Measurements from ENCODE around the gene TNFRSF14.

Gene TNFRSF14

DNA sequence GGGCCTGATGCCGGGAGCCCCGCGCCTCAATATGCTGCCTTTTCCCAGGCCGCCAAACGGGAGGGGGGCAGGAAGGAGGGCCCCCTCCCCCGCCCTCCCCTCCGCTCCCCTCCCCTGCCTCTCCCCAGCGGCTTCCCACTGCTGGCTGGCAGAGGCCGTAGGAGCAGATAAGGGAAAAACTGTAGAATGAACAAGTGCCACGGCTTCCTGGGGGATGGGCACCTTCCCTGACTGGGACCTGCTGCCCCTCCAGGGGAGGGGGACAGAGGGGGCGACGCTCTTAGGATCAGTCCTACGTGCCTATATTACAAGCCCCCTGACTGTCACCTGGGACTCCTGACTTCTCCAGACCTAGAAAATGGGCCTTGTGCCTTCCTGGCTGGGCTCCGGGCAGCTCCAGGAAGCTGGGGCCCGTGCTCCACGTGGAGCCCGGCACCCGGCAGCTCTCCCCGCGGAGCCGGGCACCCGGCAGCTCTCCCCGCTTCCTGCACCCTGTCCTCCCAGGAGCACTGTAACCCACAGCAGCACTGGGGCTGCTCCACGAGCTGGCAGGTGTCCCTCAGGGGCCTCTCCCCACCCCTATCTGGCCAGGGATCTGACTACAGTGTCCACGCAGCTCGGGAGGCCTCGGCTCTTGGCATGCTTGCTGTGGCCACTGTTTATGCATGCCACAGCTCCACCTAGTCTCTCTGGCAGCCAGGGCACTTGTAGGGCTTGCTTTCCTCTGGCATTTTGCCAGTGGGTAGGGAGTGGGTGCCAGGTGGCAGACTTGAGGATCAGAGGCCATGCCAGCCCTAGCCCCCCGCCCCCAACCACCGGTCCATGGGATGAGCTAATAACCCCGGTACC, 25.4 kb upstream of the TNFRSF14 start:
- peaks cover 25 to 78% of the 10 kb centered on the region in 2 donors for H3K27me3 ChIP-seq (ENCODE audit: control insufficient read depth in 1 of 2, insufficient read depth in 2 of 2, low read length in 2 of 2)

DNA sequence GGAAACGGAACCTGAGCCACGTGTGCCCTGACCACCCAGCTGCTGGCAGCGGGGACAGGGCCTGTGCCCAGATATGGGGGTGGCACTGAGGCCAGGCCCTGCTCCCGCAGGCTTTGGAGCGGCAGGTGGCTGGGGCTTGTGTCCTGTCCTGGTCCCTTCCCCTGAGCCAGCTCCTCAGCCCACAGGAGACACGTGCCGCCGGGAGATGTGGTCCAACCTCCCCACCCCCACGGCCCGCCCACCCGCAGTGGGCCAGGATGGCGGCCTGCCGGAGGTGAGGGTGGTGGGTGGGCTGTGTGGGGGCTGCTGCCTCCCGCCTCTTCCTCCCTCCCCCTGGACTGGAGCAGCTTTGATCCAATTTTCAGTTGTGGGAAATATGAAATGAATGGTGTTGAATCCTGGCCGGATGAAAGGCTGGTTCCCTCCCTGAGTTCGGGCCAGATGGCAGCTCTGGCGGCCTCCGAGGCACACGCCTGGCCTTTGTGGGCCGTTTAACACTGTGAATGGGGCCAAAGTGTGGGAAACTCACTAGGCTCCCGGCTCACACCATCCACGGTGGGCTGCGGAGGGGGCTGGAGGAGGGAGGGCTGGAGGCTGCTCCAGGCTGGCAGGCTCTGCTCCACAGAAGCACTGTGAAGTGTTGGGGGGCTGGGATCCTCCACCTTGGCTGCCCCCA, 23.5 kb upstream of the TNFRSF14 start:
- no peak overlapping the region for H3K27ac ChIP-seq (ENCODE audit: low read depth, low read length)
- H3K4me3 ChIP-seq (ENCODE audit: low read depth in 1 of 2, low read length in 2 of 2) = no peak overlapping the region
- no peaks in the 10 kb centered on the region for H3K9me3 ChIP-seq (ENCODE audit: low read length)
- peaks cover 12% of the 10 kb centered on the region for H3K4me1 ChIP-seq (ENCODE audit: insufficient read depth, low read length)
- peaks cover 25 to 86% of the 10 kb centered on the region in 2 donors for H3K27me3 ChIP-seq (ENCODE audit: control insufficient read depth in 1 of 2, insufficient read depth in 2 of 2, low read length in 2 of 2)
- no peaks in the 10 kb centered on the region for H3K36me3 ChIP-seq (ENCODE audit: insufficient read depth, low read length)
- no peak overlapping the region for H3K9ac ChIP-seq (ENCODE audit: low read length)

More for the DNA sequence above, 25.4 kb upstream of the TNFRSF14 start:
- no peak overlapping the region for H3K4me3 ChIP-seq (ENCODE audit: low read depth in 1 of 2, low read length in 2 of 2)
- no peaks in the 10 kb centered on the region for H3K9me3 ChIP-seq (ENCODE audit: low read length)
- no peaks in the 10 kb centered on the region for H3K36me3 ChIP-seq (ENCODE audit: insufficient read depth, low read length)
- H3K9ac ChIP-seq (ENCODE audit: low read length) = no peak overlapping the region
- H3K4me1 ChIP-seq (ENCODE audit: insufficient read depth, low read length) = peaks cover 19% of the 10 kb centered on the region
- no peak overlapping the region for H3K27ac ChIP-seq (ENCODE audit: low read depth, low read length)

DNA sequence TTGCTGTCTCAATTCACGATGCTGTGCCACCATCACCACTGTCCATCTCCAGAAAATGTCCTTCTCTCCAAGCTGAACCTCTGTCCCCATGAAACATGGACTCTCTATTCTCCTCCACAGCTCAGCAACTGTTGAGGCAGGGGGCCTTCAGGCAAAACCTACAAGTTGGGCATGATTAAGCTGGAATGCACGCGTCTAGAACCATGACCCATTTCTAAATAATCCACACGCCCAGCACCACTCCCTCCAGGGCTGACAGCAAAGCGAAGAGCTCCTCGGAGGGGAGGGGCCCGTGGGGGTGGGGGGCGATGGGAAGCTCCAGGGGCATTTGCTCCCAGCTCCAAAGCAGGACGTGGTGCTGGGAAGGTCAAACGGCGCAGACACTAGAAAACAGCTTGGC, 22.8 kb upstream of the TNFRSF14 start:
- Histone ChIP-seq H3K4me3 (ENCODE audit: low read depth in 1 of 2, low read length in 2 of 2) (no peak overlapping the region), H3K27me3 (ENCODE audit: control insufficient read depth in 1 of 2, insufficient read depth in 2 of 2, low read length in 2 of 2) (peaks cover 25 to 86% of the 10 kb centered on the region in 2 donors), H3K9me3 (ENCODE audit: low read length) (no peaks in the 10 kb centered on the region), H3K27ac (ENCODE audit: low read depth, low read length) (no peak overlapping the region), H3K4me1 (ENCODE audit: insufficient read depth, low read length) (peaks cover 12% of the 10 kb centered on the region), H3K36me3 (ENCODE audit: insufficient read depth, low read length) (no peaks in the 10 kb centered on the region), H3K9ac (ENCODE audit: low read length) (no peak overlapping the region)

DNA sequence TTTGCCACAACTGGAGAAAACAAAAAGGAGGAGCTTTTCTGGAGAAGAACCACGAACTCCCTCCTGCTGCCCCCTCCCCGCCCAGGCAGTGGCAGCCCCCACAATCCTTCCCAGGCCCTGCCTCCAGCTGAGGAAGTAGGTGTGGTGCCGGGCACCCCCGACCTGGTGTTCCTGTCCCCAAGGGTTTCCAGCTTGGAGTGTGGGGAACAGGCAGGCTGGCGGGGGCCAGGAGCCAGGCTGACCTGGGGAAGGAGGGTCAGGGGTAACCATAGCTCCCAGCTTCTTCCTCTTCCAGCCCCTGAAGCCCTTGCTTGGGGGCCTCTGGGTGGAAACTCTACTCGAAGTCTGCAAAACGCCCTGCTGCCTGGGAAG, 21.9 kb upstream of the TNFRSF14 start:
- H3K27ac ChIP-seq (ENCODE audit: low read depth, low read length) = no peak overlapping the region
- H3K4me3 ChIP-seq (ENCODE audit: low read depth in 1 of 2, low read length in 2 of 2) = no peak overlapping the region
- H3K4me1 ChIP-seq (ENCODE audit: insufficient read depth, low read length) = peaks cover 12% of the 10 kb centered on the region
- no peaks in the 10 kb centered on the region for H3K9me3 ChIP-seq (ENCODE audit: low read length)
- H3K9ac ChIP-seq (ENCODE audit: low read length) = no peak overlapping the region
- H3K27me3 ChIP-seq (ENCODE audit: control insufficient read depth in 1 of 2, insufficient read depth in 2 of 2, low read length in 2 of 2) = peaks cover 25 to 86% of the 10 kb centered on the region in 2 donors
- H3K36me3 ChIP-seq (ENCODE audit: insufficient read depth, low read length) = no peaks in the 10 kb centered on the region

DNA sequence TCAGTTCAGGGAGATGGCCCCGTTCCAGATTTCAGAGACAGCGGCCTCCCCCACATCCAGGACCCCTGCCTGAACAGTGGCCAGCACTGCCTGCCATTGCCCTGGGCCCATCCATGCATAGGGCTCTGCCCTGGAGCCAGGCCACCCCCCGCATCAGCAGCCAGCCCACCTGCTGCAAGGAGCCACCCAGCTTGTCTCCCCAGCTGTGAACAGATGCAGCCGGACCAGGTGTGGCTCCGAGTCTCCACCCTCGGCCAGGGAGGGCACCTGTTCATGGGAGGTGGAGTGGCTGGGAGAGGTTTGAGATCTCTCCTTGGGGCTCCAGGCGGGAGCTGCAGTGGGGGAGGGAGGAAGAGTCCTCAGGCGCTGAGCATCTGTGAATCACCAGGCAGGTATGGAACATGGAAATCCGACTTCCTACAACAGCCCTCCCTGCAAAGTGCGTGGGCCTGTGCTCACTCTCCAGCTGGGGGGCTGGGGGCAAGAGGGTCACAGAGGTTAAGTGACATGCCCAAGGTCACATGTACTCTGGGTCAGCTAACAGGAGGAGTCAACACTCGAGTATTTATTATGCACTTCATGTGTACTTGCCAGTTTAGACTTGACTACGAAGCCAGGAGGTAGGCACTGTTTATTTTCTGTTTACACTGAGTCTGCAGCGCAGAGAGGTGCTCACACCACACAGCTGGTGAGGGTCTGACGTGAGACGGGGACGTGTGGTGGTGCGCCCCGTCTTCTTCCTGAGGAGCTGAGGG, 21.3 kb upstream of the TNFRSF14 start:
- peaks cover 12% of the 10 kb centered on the region for H3K4me1 ChIP-seq (ENCODE audit: insufficient read depth, low read length)
- H3K4me3 ChIP-seq (ENCODE audit: low read depth in 1 of 2, low read length in 2 of 2) = no peak overlapping the region
- H3K9ac ChIP-seq (ENCODE audit: low read length) = no peak overlapping the region
- H3K9me3 ChIP-seq (ENCODE audit: low read length) = no peaks in the 10 kb centered on the region
- H3K27ac ChIP-seq (ENCODE audit: low read depth, low read length) = no peak overlapping the region
- no peaks in the 10 kb centered on the region for H3K36me3 ChIP-seq (ENCODE audit: insufficient read depth, low read length)
- H3K27me3 ChIP-seq (ENCODE audit: control insufficient read depth in 1 of 2, insufficient read depth in 2 of 2, low read length in 2 of 2) = peaks cover 25 to 89% of the 10 kb centered on the region in 2 donors

DNA sequence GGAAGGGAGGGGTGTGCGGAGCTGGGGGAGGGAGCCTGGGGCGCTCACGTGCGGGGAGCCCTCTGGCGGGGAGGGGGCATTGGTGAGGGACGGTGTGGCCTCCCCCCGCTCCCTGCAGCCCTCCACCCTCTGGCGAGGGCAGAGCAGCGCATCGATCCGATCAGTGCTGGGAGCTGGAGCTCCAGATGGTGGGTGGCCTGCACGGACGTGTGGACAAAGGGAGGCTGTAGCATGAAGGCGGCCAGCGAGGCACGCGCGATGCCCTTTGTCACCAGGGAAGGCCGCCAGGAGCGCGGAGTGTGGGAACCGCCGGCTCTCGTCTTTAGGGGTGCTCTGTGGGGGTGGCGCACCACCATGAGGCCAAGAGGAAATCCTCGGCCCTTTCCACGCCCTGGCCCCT, 20.7 kb upstream of the TNFRSF14 start:
- Histone ChIP-seq H3K27me3 (ENCODE audit: control insufficient read depth in 1 of 2, insufficient read depth in 2 of 2, low read length in 2 of 2) (peaks cover 25 to 89% of the 10 kb centered on the region in 2 donors), H3K27ac (ENCODE audit: low read depth, low read length) (no peak overlapping the region), H3K9ac (ENCODE audit: low read length) (no peak overlapping the region), H3K4me1 (ENCODE audit: insufficient read depth, low read length) (peaks cover 10% of the 10 kb centered on the region), H3K4me3 (ENCODE audit: low read depth in 1 of 2, low read length in 2 of 2) (no peak overlapping the region), H3K9me3 (ENCODE audit: low read length) (no peaks in the 10 kb centered on the region), H3K36me3 (ENCODE audit: insufficient read depth, low read length) (no peaks in the 10 kb centered on the region)

DNA sequence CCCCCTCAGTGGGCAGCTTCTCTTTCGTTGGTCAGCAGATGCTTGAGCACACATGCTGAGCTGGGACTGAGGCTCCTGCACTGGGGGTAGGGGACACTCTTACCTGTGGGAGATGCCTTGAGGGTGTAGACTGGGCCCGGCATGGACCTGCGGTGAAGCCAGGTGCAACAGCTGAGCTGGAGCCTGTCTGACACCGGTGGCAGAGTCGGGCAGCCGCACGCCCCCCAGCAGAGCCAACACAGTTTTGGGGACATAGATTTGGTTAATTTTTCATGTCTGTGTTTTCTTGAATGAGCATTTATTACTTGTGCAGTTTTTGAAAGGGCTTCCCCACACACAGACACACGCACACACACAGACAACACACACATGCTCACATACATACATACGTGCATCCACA, 20.2 kb upstream of the TNFRSF14 start:
- Histone ChIP-seq H3K4me3 (ENCODE audit: low read depth in 1 of 2, low read length in 2 of 2) (no peak overlapping the region), H3K27me3 (ENCODE audit: control insufficient read depth in 1 of 2, insufficient read depth in 2 of 2, low read length in 2 of 2) (peaks cover 19 to 89% of the 10 kb centered on the region in 2 donors), H3K9me3 (ENCODE audit: low read length) (no peaks in the 10 kb centered on the region), H3K36me3 (ENCODE audit: insufficient read depth, low read length) (no peaks in the 10 kb centered on the region), H3K4me1 (ENCODE audit: insufficient read depth, low read length) (peaks cover 5% of the 10 kb centered on the region), H3K9ac (ENCODE audit: low read length) (no peak overlapping the region), H3K27ac (ENCODE audit: low read depth, low read length) (no peak overlapping the region)

DNA sequence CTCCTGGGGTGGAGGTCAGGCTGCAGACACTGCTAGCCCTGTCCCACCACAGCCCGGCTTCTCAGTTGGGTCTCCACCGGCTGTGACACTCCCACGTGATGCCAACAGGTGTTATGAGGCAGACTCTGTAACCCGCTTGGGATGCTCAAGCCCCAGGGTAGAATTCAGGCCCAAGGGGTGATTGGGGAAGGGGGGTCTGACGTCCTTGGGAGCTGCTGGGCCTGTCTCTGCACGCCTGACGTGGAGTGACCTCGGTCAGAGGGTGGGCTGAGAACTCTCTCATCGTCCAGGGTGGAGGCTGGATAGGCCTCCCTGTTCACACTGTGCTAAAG, 18.4 kb upstream of the TNFRSF14 start:
- no peak overlapping the region for H3K9ac ChIP-seq (ENCODE audit: low read length)
- no peaks in the 10 kb centered on the region for H3K4me1 ChIP-seq (ENCODE audit: insufficient read depth, low read length)
- H3K27ac ChIP-seq (ENCODE audit: low read depth, low read length) = no peak overlapping the region
- no peaks in the 10 kb centered on the region for H3K36me3 ChIP-seq (ENCODE audit: insufficient read depth, low read length)
- H3K27me3 ChIP-seq (ENCODE audit: control insufficient read depth in 1 of 2, insufficient read depth in 2 of 2, low read length in 2 of 2) = peaks cover 13 to 84% of the 10 kb centered on the region in 2 donors
- H3K4me3 ChIP-seq (ENCODE audit: low read depth in 1 of 2, low read length in 2 of 2) = no peak overlapping the region
- H3K9me3 ChIP-seq (ENCODE audit: low read length) = no peaks in the 10 kb centered on the region

DNA sequence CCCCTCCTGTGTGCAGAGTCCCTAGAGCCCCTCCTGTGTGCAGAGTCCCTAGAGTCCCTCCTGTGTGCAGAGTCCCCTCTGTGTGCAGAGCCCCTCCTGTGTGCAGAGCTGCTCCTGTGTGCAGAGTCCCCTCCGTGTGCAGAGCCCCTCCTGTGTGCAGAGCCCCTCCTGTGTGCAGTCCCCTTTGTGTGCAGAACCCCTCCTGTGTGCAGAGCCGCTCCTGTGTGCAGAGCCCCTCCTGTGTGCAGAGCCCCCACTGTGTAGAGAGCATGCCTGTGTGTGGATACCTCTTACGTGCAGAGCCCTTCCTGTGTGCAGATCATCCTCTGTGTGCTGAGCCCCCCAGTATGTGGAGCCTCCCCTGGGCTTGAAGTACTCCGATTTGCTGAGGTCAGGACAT, 17.8 kb upstream of the TNFRSF14 start:
- Histone ChIP-seq H3K4me1 (ENCODE audit: insufficient read depth, low read length) (no peaks in the 10 kb centered on the region), H3K4me3 (ENCODE audit: low read depth in 1 of 2, low read length in 2 of 2) (no peak overlapping the region), H3K9ac (ENCODE audit: low read length) (no peak overlapping the region), H3K36me3 (ENCODE audit: insufficient read depth, low read length) (no peaks in the 10 kb centered on the region), H3K27ac (ENCODE audit: low read depth, low read length) (no peak overlapping the region), H3K27me3 (ENCODE audit: control insufficient read depth in 1 of 2, insufficient read depth in 2 of 2, low read length in 2 of 2) (peaks cover 6 to 84% of the 10 kb centered on the region in 2 donors), H3K9me3 (ENCODE audit: low read length) (no peaks in the 10 kb centered on the region)

DNA sequence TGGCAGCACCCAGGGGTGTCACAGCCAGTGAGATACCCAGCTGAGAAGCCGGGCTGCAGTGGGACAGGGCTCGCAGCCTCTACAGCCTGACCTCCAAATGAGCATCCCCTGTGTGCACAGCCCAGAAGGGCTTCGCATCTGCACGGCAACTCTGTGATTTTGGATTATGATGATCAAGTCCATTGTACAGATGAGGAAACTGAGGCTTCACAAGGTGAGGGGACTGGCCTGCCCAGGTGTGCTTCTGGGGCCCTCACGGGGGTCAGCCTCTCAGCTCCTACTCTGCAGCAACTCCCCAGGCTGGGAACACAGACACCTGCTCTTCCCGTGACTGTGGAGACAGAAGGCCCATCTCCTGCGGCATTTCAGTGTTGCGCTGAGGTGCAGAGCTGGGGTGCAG, 17.3 kb upstream of the TNFRSF14 start:
- Histone ChIP-seq H3K9ac (ENCODE audit: low read length) (no peak overlapping the region), H3K27ac (ENCODE audit: low read depth, low read length) (no peak overlapping the region), H3K4me1 (ENCODE audit: insufficient read depth, low read length) (no peaks in the 10 kb centered on the region)

DNA sequence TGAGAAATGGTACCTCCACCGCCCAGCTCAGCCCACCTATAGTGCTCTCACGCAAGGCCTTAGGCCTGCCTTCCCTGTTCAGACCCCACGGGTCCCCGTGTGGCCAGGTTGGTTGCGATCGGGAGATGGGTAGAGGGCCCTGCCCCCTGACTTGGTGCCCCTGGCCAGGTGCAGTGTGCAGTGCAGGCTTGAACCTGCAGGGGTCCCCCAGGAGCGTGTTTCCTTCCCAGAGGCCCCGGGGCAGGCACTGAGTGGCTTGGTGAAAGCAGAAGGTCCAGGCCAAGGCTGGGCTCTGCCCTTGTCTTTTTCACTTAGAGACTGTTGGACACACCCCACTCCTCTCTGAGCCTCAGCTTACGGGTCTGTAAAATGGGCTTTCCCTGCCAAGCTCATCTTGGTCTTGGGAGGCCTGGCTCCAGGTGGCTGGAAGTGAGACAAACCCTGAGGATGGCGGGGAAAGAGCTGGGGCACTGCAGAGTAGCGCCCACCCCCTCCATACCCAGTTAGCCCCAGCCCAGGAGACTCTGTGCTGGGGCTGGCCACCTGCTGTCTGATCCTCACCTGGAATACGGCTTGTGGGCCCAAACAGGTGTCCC, 16.8 kb upstream of the TNFRSF14 start:
- Histone ChIP-seq H3K4me3 (ENCODE audit: low read depth in 1 of 2, low read length in 2 of 2) (no peak overlapping the region), H3K9me3 (ENCODE audit: low read length) (no peaks in the 10 kb centered on the region), H3K36me3 (ENCODE audit: insufficient read depth, low read length) (no peaks in the 10 kb centered on the region), H3K4me1 (ENCODE audit: insufficient read depth, low read length) (peaks cover 3% of the 10 kb centered on the region), H3K27me3 (ENCODE audit: control insufficient read depth in 1 of 2, insufficient read depth in 2 of 2, low read length in 2 of 2) (peaks cover 4 to 84% of the 10 kb centered on the region in 2 donors), H3K27ac (ENCODE audit: low read depth, low read length) (no peak overlapping the region), H3K9ac (ENCODE audit: low read length) (no peak overlapping the region)

More for the DNA sequence above, 17.3 kb upstream of the TNFRSF14 start:
- Histone ChIP-seq H3K36me3 (ENCODE audit: insufficient read depth, low read length) (no peaks in the 10 kb centered on the region), H3K27me3 (ENCODE audit: control insufficient read depth in 1 of 2, insufficient read depth in 2 of 2, low read length in 2 of 2) (peaks cover 4 to 84% of the 10 kb centered on the region in 2 donors), H3K4me3 (ENCODE audit: low read depth in 1 of 2, low read length in 2 of 2) (no peak overlapping the region), H3K9me3 (ENCODE audit: low read length) (no peaks in the 10 kb centered on the region)

All from muscle layer of colon (tissue), 2 donors.